ENCODE data around the gene TCEANC2. TPM values are rescaled to one million over a fixed set of nuclear protein-coding genes. Genes with fewer than 3 reads are reported as not detected.

The TCEANC2 gene
- 3.1 and 3.6 TPM in 2 replicates for total RNA-seq

DNA sequence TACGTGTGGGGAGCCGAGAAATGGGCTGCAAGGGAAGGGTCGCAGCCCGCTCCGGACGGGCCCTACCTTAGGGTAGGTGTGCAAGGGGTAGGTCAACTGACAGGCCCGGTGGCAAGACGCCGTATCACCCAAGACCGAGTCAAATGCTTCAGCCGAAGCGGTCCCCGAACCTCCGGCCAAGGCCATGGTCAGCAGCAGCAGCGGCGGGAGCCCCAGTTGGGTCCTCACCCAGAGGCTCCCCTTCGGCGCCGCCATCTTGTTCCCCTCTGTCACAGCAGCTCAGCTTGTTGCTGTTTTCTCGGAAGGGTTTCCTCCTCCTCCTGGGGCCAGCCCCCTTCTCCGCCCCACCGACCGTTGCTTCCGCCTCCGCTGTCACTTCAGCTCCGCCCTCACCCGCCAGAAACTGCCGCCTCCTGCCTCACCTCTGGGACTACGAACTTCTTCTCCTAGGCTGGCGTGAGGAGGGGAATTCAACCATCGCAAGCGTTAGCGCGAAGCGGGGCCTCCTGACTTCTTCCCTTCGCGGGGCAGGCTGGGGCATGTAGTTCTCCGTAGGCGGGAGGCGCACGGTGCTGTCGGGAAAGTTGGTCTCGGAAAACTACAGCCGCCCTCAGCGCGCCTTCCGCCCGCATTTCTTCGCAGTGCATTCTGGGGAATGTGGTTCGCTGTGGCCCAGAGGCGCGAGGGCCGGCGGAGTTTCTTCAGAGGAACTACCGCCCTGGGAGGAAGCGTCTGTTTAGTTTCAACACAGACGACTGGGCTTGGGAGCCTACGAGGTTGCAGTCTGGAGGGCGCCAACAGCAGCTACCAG lies at the start of gene TCEANC2, which contains the start of gene TMEM59:
Gene TCEANC2, plus strand, starts transcription at position 675 of the 811 bp plus-strand sequence. CDS start 815 bp downstream, outside the sequence.
Gene TMEM59, minus strand, starts transcription at position 271 of the 811 bp plus-strand sequence. Its CDS starts 16 bp downstream, at position 255.

DNA sequence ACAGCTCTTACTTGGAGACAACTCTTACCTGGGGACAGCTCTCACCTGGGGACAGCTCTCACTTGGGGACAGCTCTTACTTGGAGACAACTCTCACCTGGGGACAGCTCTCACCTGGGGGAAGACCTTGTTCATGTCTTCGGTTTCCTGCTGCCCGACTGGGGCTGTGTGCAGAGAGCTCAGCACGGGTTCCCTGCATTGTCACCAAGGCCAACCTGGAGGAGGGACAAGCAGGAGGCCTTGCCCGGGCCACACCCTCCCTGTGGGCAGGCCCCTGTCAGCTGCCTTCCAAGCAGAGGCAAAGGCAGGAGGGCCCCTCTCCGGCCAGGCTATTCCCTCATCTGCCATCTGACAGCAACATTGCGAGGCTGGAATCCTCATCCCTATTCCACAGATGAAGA lies 35.4 kb upstream of the TCEANC2 start, which contains the start of gene LDLRAD1:
Gene LDLRAD1, minus strand, starts transcription at position 208 of the 400 bp plus-strand sequence. Its CDS starts 74 bp downstream, at position 134.

DNA sequence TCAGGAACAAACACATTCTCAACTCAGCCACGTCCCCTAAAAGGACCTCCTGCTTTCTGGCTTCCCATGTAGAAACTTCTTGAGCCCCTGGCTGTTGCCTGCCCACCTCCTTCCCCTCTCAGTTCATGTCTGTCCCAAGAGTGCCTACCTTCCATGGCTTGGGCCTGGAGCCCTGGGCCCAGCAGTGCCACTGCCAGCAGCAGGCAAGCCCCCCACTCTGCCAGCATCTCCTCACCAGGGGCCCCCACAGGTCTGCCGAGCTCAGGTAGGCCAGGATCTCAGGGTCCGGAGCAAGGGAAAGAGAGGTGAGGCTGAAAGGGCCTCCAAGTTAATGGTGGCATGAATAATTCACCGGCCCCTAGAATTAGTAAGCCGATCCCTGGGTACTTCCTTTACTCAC lies 99.3 kb downstream of the TCEANC2 start, which contains the start of gene CDCP2:
Gene CDCP2, minus strand, starts transcription at position 305 of the 400 bp plus-strand sequence. Its CDS starts 78 bp downstream, at position 227.

Other genes starting within 250 kb of the TCEANC2 start
- gene NDC1, start 215.3 kb upstream of the TCEANC2 start, total RNA-seq: 15.5 and 43.1 TPM in 2 replicates
- 20.5 and 20.9 TPM in 2 replicates for gene YIPF1, start 163.8 kb upstream of the TCEANC2 start, total RNA-seq
- not detected in 2 replicates for gene DIO1, start 159.4 kb upstream of the TCEANC2 start, total RNA-seq
- gene IFT25, start 107.9 kb upstream of the TCEANC2 start, total RNA-seq: 19.2 and 24.0 TPM in 2 replicates
- 26.5 and 29.6 TPM in 2 replicates for gene LRRC42, start 107.3 kb upstream of the TCEANC2 start, total RNA-seq
- not detected in 2 replicates for gene LDLRAD1, start 35.4 kb upstream of the TCEANC2 start, total RNA-seq
- 200 and 645 TPM in 2 replicates for gene TMEM59, start 404 bp upstream of the TCEANC2 start, total RNA-seq
- gene CDCP2, start 99.4 kb downstream of the TCEANC2 start, total RNA-seq: not detected in 2 replicates
- gene CYB5RL, start 146.4 kb downstream of the TCEANC2 start, total RNA-seq: 3.5 and 3.9 TPM in 2 replicates
- gene MRPL37, start 146.6 kb downstream of the TCEANC2 start, total RNA-seq: 37.8 and 77.5 TPM in 2 replicates